ENCODE results near the gene TANC1.

- TF ChIP-seq POLR2A (IDR thresholded peaks at IDR 0.05; ENCODE audit: low read length) (no peak), GATA1 (IDR thresholded peaks at IDR 0.05; ENCODE audit: low read depth, low read length) (no peak)
Measured at GRCh38 chr2:158928515-158928914, 39.9 kb upstream of the TANC1 start.

Measured in erythroblast (primary cell).